A172 (cell line): ENCODE measurements around the gene STK11IP. TPM values are rescaled to one million over a fixed set of nuclear protein-coding genes. Genes with fewer than 3 reads are reported as not detected.

Experiments
- DNase-seq: peaks from one replicate; pipeline ENCODE4 v3.0.0-alpha.2; 2015; ENCODE audit warnings: low spot score
- total RNA-seq: library from RNA; depleted of rRNA; stranded (reverse); fragments of >200 nt; shearing (Covaris generic); gene quantifications from 2 replicates; pipeline ENCODE4 v1.2.3, GENCODE V29; 2014; rRNA removed

The STK11IP gene
- total RNA-seq, 1 experiment from 2014 or later = 15.4 TPM

DNA sequence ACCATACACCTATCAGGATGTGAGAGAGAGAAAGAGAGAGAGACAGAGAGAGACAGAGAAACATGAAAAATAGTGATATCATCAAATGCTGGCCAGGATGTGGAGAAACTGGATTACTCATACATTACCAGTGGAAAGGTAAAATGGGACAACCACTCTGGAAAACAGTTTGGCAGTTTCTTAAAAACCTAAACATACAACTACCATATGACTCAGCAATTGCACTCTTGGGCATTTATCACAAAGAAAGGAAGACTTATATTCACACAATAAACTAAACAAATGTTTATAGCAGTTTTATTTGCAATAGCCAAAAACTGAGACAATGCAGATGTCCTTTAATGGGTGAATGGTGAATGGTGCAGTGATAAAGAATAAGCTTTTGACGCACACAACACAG is 58.9 kb downstream of the STK11IP start:
- peak; percentile 52 for DNase-seq

GRCh38 chr2:219658196-219658846 is 60.7 kb downstream of the STK11IP start:
- no peak for DNase-seq

GRCh38 chr2:219658874-219659273 is 61.2 kb downstream of the STK11IP start:
- no peak for DNase-seq

GRCh38 chr2:219661197-219661954 is 63.7 kb downstream of the STK11IP start:
- no peak for DNase-seq

GRCh38 chr2:219661955-219662395 is 64.3 kb downstream of the STK11IP start:
- DNase-seq = no peak

- no peak for DNase-seq
These were observed 64.9 kb downstream of the STK11IP start for GRCh38 chr2:219662566-219662965.

- no peak for DNase-seq
These were observed 65.6 kb downstream of the STK11IP start for GRCh38 chr2:219663116-219663762.

GRCh38 chr2:219664041-219664440 is 66.4 kb downstream of the STK11IP start:
- no peak for DNase-seq

DNA sequence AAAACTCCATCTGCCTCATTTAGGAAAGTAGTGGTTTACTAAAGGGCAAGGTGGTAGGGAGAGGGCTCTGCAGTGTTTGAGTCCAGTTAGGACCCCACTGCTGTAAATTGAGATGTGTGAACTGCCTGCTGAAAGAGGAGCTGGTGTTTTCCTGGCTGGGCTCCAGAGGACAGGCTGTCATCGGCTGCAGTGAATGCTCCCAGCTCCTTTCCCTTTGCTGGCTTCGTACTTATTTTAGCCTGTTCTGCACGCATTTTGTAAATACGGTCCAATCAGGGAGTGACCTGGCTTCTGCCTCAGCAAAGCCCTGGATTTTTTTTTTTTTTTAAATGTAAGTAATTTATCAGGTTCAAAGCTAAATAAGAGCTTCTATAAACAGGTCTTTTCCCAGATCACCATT is 67.3 kb downstream of the STK11IP start:
- DNase-seq = no peak

- no peak for DNase-seq
These were observed 68.3 kb downstream of the STK11IP start for GRCh38 chr2:219665926-219666325.

Other genes with a start within 250 kb of the STK11IP start
- gene DNPEP, start 209.9 kb upstream of the STK11IP start, total RNA-seq = 81.7 and 91.5 TPM in 2 replicates
- 30.0 and 34.5 TPM in 2 replicates for gene DES, start 179.5 kb upstream of the STK11IP start, total RNA-seq
- gene SPEG, start 163.0 kb upstream of the STK11IP start, total RNA-seq = 30.0 and 32.9 TPM in 2 replicates
- 52.5 and 54.7 TPM in 2 replicates for gene GMPPA, start 99.0 kb upstream of the STK11IP start, total RNA-seq
- 0.12 and 0.43 TPM in 2 replicates for gene ASIC4, start 83.4 kb upstream of the STK11IP start, total RNA-seq
- 139 and 161 TPM in 2 replicates for gene CHPF, start 54.0 kb upstream of the STK11IP start, total RNA-seq
- gene TMEM198, start 53.8 kb upstream of the STK11IP start, total RNA-seq = 1.4 and 2.2 TPM in 2 replicates
- 119 and 130 TPM in 2 replicates for gene OBSL1, start 26.3 kb upstream of the STK11IP start, total RNA-seq
- 0.86 TPM in 1 of 2 replicates, not detected in the other for gene INHA, start 25.5 kb upstream of the STK11IP start, total RNA-seq
- 10.9 and 11.4 TPM in 2 replicates for gene SLC4A3, start 29.8 kb downstream of the STK11IP start, total RNA-seq